A549 (cell line): ENCODE measurements around the gene IGF2BP3.

ENCODE experiments used
- MAZ ChIP-seq: fragments of 150-350 bp; IDR thresholded peaks from 2 replicates; pipeline ENCODE4 v1.6.1; 2014; ENCODE audit warnings: antibody characterized with exemption, low read depth, low read length, borderline replicate concordance
- PHF8 ChIP-seq: fragments of 200-600 bp; sonication (generic); IDR thresholded peaks from 2 replicates; pipeline ENCODE4 v1.6.1; 2016; ENCODE audit warnings: low read depth, mild to moderate bottlenecking, antibody characterized with exemption, moderate library complexity, borderline replicate concordance
- POLR2AphosphoS2 ChIP-seq: conservative IDR thresholded peaks from 2 replicates; pipeline ENCODE4 v1.6.1; 2012; ENCODE audit warnings: low read length, improper control_type of control experiment, inconsistent platforms
- TF ChIP-seq, protein P1 (sequence below): fragments of >200 bp; sonication (Bioruptor Twin); formaldehyde crosslinking; IDR thresholded peaks from 3 replicates; pipeline ENCODE4 v1.5.1; 2016
- TF ChIP-seq, protein P2 (sequence below): IDR thresholded peaks from 2 replicates; pipeline ENCODE4 v1.6.1; 2012

DNA sequence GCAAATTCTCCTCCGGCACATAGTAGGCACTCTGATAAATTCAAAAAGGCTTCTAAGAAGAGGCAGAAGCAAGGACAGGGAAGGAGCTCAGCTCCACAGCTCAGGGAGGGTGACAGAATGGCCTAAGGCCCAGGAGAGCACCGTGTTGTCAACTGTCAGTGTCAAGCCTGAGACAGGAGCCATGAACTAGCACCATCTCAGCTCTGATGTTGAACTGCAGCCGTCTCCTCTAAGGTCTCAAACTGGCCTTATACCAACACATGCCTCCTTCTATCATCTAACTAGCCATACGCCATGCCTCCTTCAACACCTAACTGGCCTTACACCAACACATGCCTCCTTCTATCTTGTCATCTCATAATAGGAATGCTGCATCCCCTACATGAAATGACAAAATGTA lies 73.0 kb downstream of the IGF2BP3 start:
- TF ChIP-seq, protein P1, sequence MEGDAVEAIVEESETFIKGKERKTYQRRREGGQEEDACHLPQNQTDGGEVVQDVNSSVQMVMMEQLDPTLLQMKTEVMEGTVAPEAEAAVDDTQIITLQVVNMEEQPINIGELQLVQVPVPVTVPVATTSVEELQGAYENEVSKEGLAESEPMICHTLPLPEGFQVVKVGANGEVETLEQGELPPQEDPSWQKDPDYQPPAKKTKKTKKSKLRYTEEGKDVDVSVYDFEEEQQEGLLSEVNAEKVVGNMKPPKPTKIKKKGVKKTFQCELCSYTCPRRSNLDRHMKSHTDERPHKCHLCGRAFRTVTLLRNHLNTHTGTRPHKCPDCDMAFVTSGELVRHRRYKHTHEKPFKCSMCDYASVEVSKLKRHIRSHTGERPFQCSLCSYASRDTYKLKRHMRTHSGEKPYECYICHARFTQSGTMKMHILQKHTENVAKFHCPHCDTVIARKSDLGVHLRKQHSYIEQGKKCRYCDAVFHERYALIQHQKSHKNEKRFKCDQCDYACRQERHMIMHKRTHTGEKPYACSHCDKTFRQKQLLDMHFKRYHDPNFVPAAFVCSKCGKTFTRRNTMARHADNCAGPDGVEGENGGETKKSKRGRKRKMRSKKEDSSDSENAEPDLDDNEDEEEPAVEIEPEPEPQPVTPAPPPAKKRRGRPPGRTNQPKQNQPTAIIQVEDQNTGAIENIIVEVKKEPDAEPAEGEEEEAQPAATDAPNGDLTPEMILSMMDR = no peak
- TF ChIP-seq, protein P2, sequence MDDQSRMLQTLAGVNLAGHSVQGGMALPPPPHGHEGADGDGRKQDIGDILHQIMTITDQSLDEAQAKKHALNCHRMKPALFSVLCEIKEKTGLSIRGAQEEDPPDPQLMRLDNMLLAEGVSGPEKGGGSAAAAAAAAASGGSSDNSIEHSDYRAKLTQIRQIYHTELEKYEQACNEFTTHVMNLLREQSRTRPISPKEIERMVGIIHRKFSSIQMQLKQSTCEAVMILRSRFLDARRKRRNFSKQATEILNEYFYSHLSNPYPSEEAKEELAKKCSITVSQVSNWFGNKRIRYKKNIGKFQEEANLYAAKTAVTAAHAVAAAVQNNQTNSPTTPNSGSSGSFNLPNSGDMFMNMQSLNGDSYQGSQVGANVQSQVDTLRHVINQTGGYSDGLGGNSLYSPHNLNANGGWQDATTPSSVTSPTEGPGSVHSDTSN = no peak
- TF ChIP-seq PHF8 (no peak), POLR2AphosphoS2 (no peak), MAZ (no peak)
